HL-60 (cell line): ENCODE measurements around the gene DHRSX.
"Not testable (repeated sequence)": the region's sequence is repeated elsewhere in the genome, so short reads cannot be mapped to it uniquely, and the experiment has no call there.

Source experiments
- DNase-seq, 2 experiments: peaks; one replicate each; pipeline ENCODE4 v3.0.0-alpha.2; 2010 to 2020; ENCODE audit warnings: low read depth in 1 of 2, low spot score in 1 of 2
- H3K27ac ChIP-seq: fragments of 250-450 bp; sonication (Bioruptor Pico); replicated peaks from 2 replicates; pipeline ENCODE4 v1.5.1; 2020; ENCODE audit warnings: mild to moderate bottlenecking, moderate library complexity
- H3K27me3 ChIP-seq: fragments of 250-450 bp; sonication (Bioruptor Pico); 2 replicates; pipeline ENCODE4 v1.5.1; 2021; ENCODE audit warnings: mild to moderate bottlenecking, moderate library complexity; ENCODE audit not compliant: insufficient read depth, poor library complexity, severe bottlenecking
- H3K4me3 ChIP-seq: replicated peaks from 2 replicates; pipeline ENCODE4 v1.5.1; 2011; ENCODE audit warnings: mild to moderate bottlenecking, control low read depth, low read length; ENCODE audit not compliant: insufficient read depth
- GABPA ChIP-seq: IDR thresholded peaks from 2 replicates; pipeline ENCODE4 v1.6.1; 2012; ENCODE audit warnings: low read depth
- POLR2AphosphoS5 ChIP-seq: IDR thresholded peaks from 2 replicates; pipeline ENCODE4 v1.6.1; 2012; ENCODE audit warnings: low read depth
- SPI1 ChIP-seq: IDR thresholded peaks from 2 replicates; pipeline ENCODE4 v1.6.1; 2012; ENCODE audit warnings: low read depth, mild to moderate bottlenecking, borderline replicate concordance
- TF ChIP-seq, protein P1 (sequence below): IDR thresholded peaks from 2 replicates; pipeline ENCODE4 v1.6.1; 2012; ENCODE audit warnings: low read depth; ENCODE audit not compliant: insufficient replicate concordance
- TF ChIP-seq, protein P2 (sequence below): IDR thresholded peaks from one replicate; pipeline ENCODE4 v1.5.1; 2011; ENCODE audit warnings: low read length, control low read depth, inconsistent platforms; ENCODE audit not compliant: insufficient read depth

The DHRSX gene

DNA sequence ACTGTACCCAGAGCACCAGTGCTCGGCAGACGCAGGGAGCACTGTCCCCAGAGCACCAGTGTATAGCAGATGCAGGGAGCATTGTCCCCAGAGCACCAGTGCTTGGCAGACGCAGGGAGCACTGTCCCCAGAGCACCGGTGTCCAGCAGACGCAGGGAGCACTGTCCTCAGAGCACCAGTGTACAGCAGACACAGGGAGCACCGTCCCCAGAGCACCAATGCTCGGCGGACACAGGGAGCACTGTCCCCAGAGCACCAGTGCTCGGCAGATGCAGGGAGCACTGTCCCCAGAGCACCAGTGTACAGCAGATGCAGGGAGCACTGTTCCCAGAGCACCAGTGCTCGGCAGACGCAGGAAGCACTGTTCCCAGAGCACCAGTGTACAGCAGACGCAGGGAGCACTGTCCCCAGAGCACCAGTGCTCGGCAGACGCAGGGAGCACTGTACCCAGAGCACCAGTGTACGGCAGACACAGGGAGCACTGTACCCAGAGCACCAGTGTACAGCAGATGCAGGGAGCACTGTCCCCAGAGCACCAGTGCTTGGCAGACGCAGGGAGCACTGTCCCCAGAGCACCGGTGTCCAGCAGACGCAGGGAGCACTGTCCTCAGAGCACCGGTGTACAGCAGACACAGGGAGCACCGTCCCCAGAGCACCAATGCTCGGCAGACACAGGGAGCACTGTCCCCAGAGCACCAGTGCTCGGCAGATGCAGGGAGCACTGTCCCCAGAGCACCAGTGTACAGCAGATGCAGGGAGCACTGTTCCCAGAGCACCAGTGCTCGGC is 234.9 kb downstream of the DHRSX start:
- H3K27ac ChIP-seq, H3K4me3 ChIP-seq, DNase-seq, H3K27me3 ChIP-seq: not testable (repeated sequence)

DNA sequence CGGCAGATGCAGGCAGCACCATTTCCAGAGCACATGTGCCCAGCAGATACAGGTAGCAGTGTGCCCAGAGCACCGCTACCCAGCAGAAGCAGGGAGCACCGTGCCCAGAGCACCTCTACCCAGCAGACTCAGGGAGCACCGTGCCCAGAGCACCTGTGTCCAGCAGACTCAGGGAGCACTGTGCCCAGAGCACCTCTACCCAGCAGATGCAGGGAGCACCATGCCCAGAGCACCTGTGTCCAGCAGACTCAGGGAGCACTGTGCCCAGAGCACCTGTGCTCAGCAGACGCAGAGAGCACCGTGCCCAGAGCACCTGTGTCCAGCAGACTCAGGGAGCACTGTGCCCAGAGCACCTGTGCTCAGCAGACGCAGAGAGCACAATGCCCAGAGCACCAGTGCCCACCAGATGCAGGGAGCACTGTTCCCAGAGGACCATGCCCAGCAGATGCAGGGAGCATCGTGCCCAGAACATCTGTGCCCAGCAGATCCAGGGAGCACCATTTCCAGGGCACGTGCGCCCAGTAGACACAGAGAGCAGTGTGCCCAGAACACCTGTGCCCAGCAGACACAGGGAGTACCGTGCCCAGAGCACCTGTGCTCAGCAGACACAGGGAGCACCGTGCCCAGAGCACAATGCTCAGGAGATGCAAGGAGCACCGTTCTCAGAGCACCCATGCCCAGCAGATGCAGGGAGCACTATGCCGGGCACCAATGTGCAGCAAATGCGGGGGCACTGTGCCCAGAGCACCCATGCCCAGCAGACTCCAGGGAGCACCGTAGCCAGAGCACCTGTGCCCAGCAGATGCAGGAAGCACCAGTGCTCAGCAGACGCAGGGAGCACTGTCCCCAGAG is 236.4 kb downstream of the DHRSX start:
- H3K4me3 ChIP-seq: no peak overlapping the region
- DNase-seq: no peak
- no peaks in the 10 kb centered on the region for H3K27me3 ChIP-seq
- TF ChIP-seq, protein P1, sequence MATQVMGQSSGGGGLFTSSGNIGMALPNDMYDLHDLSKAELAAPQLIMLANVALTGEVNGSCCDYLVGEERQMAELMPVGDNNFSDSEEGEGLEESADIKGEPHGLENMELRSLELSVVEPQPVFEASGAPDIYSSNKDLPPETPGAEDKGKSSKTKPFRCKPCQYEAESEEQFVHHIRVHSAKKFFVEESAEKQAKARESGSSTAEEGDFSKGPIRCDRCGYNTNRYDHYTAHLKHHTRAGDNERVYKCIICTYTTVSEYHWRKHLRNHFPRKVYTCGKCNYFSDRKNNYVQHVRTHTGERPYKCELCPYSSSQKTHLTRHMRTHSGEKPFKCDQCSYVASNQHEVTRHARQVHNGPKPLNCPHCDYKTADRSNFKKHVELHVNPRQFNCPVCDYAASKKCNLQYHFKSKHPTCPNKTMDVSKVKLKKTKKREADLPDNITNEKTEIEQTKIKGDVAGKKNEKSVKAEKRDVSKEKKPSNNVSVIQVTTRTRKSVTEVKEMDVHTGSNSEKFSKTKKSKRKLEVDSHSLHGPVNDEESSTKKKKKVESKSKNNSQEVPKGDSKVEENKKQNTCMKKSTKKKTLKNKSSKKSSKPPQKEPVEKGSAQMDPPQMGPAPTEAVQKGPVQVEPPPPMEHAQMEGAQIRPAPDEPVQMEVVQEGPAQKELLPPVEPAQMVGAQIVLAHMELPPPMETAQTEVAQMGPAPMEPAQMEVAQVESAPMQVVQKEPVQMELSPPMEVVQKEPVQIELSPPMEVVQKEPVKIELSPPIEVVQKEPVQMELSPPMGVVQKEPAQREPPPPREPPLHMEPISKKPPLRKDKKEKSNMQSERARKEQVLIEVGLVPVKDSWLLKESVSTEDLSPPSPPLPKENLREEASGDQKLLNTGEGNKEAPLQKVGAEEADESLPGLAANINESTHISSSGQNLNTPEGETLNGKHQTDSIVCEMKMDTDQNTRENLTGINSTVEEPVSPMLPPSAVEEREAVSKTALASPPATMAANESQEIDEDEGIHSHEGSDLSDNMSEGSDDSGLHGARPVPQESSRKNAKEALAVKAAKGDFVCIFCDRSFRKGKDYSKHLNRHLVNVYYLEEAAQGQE: no peak
- TF ChIP-seq SPI1 (no peak), GABPA (no peak), POLR2AphosphoS5 (no peak)
- TF ChIP-seq, protein P2, sequence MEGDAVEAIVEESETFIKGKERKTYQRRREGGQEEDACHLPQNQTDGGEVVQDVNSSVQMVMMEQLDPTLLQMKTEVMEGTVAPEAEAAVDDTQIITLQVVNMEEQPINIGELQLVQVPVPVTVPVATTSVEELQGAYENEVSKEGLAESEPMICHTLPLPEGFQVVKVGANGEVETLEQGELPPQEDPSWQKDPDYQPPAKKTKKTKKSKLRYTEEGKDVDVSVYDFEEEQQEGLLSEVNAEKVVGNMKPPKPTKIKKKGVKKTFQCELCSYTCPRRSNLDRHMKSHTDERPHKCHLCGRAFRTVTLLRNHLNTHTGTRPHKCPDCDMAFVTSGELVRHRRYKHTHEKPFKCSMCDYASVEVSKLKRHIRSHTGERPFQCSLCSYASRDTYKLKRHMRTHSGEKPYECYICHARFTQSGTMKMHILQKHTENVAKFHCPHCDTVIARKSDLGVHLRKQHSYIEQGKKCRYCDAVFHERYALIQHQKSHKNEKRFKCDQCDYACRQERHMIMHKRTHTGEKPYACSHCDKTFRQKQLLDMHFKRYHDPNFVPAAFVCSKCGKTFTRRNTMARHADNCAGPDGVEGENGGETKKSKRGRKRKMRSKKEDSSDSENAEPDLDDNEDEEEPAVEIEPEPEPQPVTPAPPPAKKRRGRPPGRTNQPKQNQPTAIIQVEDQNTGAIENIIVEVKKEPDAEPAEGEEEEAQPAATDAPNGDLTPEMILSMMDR: no peak
- H3K27ac ChIP-seq: no peak overlapping the region

DNA sequence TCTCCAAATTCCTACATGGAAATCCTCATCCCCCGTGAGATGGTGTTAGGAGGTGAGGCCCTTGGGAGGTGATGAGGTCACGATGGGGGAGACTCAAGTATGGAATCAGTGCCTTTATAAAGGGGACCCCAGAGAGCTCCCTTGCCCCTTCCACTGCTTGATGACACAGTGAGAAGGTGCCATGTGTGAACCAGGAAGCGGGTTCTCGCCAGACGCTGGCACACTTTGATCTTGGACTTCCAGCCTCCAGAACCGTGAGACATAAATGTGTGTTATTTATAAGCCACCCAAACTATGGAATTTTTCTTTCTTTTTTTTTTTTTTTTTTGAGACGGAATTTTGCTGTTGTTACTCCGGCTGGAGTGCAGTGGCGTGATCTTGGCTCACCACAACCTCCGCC is 237.6 kb downstream of the DHRSX start:
- no peak overlapping the region for H3K27ac ChIP-seq
- no peaks in the 10 kb centered on the region for H3K27me3 ChIP-seq
- no peak for DNase-seq
- H3K4me3 ChIP-seq: no peak overlapping the region
- TF ChIP-seq POLR2AphosphoS5 (no peak), SPI1 (no peak), GABPA (no peak)
- TF ChIP-seq, protein P1: no peak
- TF ChIP-seq, protein P2: no peak

DNA sequence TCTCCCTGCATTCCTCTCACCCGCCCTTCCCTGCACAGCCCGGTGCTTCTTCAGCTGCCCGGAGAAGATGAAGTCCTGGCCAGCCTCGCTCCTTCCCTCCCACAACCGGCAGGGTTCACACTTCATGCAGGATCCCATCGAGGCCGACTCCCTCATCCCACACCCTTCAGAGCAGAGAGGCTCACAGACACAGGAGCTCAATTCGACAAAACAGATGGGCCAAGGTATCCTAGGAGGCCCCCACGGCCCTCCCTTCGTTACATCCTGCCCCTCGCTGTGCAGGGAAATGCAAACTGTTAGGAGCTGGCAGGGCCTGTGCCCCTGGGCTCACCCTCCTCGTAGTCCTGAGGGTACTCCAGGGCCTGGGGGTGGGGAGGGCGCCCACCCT is 238.1 kb downstream of the DHRSX start:
- Histone ChIP-seq H3K27me3 (no peaks in the 10 kb centered on the region), H3K27ac (no peak overlapping the region), H3K4me3 (no peak overlapping the region)
- no peak for DNase-seq
- no peak for TF ChIP-seq GABPA
- TF ChIP-seq, protein P2: no peak
